Measurements from ENCODE around the gene RNASE11.
"Not testable (repeated sequence)": the region's sequence is repeated elsewhere in the genome, so short reads cannot be mapped to it uniquely, and the experiment has no call there.

The RNASE11 gene

GRCh38 chr14:20572382-20572990, 15.3 kb downstream of the RNASE11 start:
- ATAC-seq; H3K27me3 Mint-ChIP-seq; DNase-seq; H3K4me3 Mint-ChIP-seq; H3K27ac Mint-ChIP-seq; H3K36me3 Mint-ChIP-seq (ENCODE audit: low read depth); H3K4me1 Mint-ChIP-seq: not testable (repeated sequence)
- peaks cover 10% of the 10 kb centered on the region for H3K9me3 Mint-ChIP-seq

DNA sequence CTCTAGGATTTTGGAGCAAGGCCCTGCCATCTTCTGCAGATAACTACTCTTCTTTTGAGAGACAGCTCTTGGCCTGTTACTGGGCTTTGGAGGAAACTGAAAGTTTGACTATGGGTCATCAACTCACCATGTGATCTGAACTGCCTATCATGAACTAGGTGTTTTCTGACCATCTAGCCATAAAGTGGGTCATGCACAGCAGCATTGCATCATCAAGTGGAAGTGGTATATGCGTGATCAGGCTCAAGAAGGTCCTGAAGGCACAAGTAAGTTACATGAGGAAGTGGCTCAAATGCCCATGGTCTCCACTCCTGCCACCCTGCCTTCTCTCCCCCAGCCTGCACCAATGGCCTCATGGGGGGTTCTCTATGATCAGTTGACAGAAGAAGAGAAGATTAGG, 17.1 kb downstream of the RNASE11 start:
- H3K27ac Mint-ChIP-seq; H3K27me3 Mint-ChIP-seq; H3K4me3 Mint-ChIP-seq; ATAC-seq; H3K36me3 Mint-ChIP-seq (ENCODE audit: low read depth); DNase-seq; H3K4me1 Mint-ChIP-seq: not testable (repeated sequence)
- H3K9me3 Mint-ChIP-seq, result peaks cover 10% of the 10 kb centered on the region

GRCh38 chr14:20569865-20570264, 17.9 kb downstream of the RNASE11 start:
- H3K4me3 Mint-ChIP-seq; DNase-seq; H3K4me1 Mint-ChIP-seq; H3K36me3 Mint-ChIP-seq (ENCODE audit: low read depth); H3K27ac Mint-ChIP-seq; ATAC-seq; H3K27me3 Mint-ChIP-seq: not testable (repeated sequence)
- H3K9me3 Mint-ChIP-seq, result peaks cover 10% of the 10 kb centered on the region

DNA sequence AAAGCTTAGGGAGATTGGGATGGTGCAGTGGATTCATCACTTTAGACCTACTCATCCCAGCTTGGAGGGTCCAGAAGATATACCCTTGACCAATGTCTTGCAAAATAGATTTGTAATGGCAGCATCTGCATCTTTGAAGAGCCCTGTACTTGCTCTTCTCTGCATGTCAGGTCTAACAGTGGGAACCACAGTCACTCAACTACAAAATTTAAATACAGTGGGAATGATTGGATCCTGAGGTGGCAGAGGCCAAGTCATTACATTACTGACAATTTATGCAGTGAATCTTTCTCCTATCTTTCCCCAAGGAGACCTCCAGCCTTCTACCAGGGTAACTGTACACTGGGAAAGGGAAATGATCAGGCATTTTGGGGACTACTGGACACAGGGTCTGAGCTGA, 18.7 kb downstream of the RNASE11 start:
- H3K36me3 Mint-ChIP-seq (ENCODE audit: low read depth), result no peaks in the 10 kb centered on the region
- H3K4me3 Mint-ChIP-seq, result no peak overlapping the region
- DNase-seq (no peak), ATAC-seq (no peak)
- H3K9me3 Mint-ChIP-seq, result peaks cover 10% of the 10 kb centered on the region
- peaks cover 3% of the 10 kb centered on the region for H3K4me1 Mint-ChIP-seq
- no peaks in the 10 kb centered on the region for H3K27me3 Mint-ChIP-seq
- H3K27ac Mint-ChIP-seq, result no peak overlapping the region

- Mint-ChIP-seq H3K4me3 (no peak overlapping the region), H3K27me3 (peaks cover 3% of the 10 kb centered on the region), H3K4me1 (peaks cover 3% of the 10 kb centered on the region), H3K36me3 (ENCODE audit: low read depth) (no peaks in the 10 kb centered on the region), H3K9me3 (peaks cover 10% of the 10 kb centered on the region), H3K27ac (no peak overlapping the region)
- ATAC-seq, result no peak
- no peak for DNase-seq
These were observed 19.4 kb downstream of the RNASE11 start for GRCh38 chr14:20568393-20568792.

DNA sequence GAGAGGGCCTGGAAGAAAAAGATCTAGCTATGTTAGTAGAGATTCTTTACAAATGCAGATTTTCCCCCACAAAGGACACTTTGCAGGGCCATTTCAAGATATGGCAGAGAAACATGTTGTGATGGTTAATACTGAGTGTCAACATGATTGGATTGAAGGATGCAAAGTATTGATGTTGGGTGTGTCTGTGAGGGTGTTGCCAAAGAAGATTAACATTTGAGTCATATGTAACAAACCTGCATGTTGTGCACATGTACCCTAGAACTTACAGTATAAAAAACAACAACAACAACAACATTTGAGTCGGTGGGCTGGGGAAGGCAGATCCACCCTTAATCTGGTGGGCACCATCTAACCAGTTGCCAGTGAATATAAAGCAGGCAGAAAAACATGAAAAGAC, 20.6 kb downstream of the RNASE11 start:
- H3K27ac Mint-ChIP-seq; H3K27me3 Mint-ChIP-seq; DNase-seq; ATAC-seq; H3K4me1 Mint-ChIP-seq; H3K4me3 Mint-ChIP-seq; H3K36me3 Mint-ChIP-seq (ENCODE audit: low read depth): not testable (repeated sequence)
- peaks cover 10% of the 10 kb centered on the region for H3K9me3 Mint-ChIP-seq

DNA sequence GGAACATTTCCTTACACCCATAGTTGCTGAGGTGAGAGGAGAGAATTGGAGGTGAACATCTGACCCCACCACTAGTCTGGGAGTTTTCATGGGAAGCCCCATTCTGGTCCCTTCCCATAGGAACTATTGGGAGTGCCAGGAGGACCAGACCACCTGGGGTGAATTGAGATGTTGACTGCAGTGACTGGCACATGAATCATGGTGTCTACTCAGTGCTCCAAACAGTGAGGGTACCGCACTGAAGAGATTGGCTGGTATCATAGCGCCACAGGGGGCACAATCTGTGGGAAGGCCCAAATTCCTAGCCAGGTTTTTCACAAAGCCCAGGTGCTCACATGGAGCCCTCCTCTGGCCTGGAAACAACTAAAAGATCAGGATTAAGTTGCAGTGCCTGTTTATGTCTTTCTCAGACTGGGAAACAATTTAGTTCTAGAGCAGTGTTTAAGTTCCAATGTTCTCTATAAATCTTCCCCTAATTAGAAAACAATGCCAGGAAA, 23.3 kb downstream of the RNASE11 start:
- Mint-ChIP-seq H3K4me3 (no peak overlapping the region), H3K27me3 (peaks cover 3% of the 10 kb centered on the region), H3K27ac (no peak overlapping the region), H3K9me3 (peaks cover 10% of the 10 kb centered on the region), H3K4me1 (peaks cover 3% of the 10 kb centered on the region), H3K36me3 (ENCODE audit: low read depth) (no peaks in the 10 kb centered on the region)
- ATAC-seq (no peak), DNase-seq (no peak)

DNA sequence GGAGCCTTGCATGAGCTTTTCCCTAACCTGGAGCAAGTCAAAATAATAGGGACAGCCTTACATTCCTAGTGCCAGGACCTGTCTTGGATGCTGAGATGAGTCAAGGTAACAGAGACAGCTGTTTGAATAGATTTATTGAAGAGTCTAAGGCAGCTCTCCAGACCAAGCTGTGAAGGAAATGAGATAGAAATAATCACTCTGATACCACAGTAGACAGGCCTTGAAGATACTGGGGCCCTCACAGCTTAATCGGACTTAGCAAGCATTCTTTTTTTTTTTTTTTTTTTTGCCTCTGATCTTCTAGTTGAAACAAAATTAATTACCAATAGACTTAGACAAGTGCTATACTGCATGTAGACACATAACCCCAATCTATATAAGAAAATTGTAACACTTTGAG, 23.8 kb downstream of the RNASE11 start:
- Mint-ChIP-seq H3K4me3 (no peak overlapping the region), H3K4me1 (peaks cover 3% of the 10 kb centered on the region), H3K9me3 (peaks cover 10% of the 10 kb centered on the region), H3K27me3 (peaks cover 6% of the 10 kb centered on the region), H3K36me3 (ENCODE audit: low read depth) (no peaks in the 10 kb centered on the region), H3K27ac (no peak overlapping the region)
- ATAC-seq (no peak), DNase-seq (no peak)

- Mint-ChIP-seq H3K4me3 (no peak within 1 kb of the TSS), H3K9me3 (no peaks in the 10 kb centered on the region), H3K27ac (no peak within 1 kb of the TSS), H3K4me1 (no peaks in the 10 kb centered on the region), H3K27me3 (peaks cover 11% of the 10 kb centered on the region), H3K36me3 (ENCODE audit: low read depth) (no peaks in the 10 kb centered on the region)
- no peak for DNase-seq
- no peak for ATAC-seq
These were observed 26.8 kb downstream of the RNASE11 start, which contains the start of gene RNASE9 for GRCh38 chr14:20560961-20561360. RNASE9 (minus strand) TSS chr14:20561047.

DNA sequence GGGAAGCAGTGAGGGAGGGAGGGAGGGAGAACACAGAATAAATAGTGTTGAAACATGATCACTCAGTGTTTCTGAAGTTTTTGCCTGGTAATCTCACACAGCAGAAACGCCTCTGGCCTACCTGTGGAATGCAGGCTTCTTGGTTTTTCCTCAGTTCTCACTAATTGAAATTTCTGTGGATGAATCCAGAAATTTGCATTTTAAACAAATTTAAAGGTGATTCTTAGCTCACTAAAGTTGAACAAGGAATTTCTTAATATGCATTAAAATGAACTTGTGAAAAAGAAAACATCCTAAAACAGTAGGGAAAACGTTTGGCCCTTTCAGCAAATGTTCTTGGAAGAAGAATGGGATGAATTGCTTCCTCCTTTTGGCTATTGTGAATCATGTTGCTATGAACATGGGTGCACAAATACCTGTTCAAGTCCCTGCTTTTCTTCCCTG, 28.3 kb downstream of the RNASE11 start:
- Mint-ChIP-seq H3K27ac (no peak overlapping the region), H3K4me1 (no peaks in the 10 kb centered on the region), H3K9me3 (no peaks in the 10 kb centered on the region), H3K27me3 (peaks cover 11% of the 10 kb centered on the region), H3K4me3 (no peak overlapping the region), H3K36me3 (ENCODE audit: low read depth) (no peaks in the 10 kb centered on the region)
- DNase-seq (no peak), ATAC-seq (no peak)

- Mint-ChIP-seq H3K4me3 (no peak overlapping the region), H3K27ac (no peak overlapping the region), H3K4me1 (no peaks in the 10 kb centered on the region), H3K36me3 (ENCODE audit: low read depth) (no peaks in the 10 kb centered on the region), H3K27me3 (peaks cover 8% of the 10 kb centered on the region), H3K9me3 (no peaks in the 10 kb centered on the region)
- ATAC-seq, result no peak
- DNase-seq, result no peak
These were observed 30.6 kb downstream of the RNASE11 start for GRCh38 chr14:20557212-20557542.

GRCh38 chr14:20556500-20557211, 31.1 kb downstream of the RNASE11 start:
- H3K27me3 Mint-ChIP-seq, result peaks cover 8% of the 10 kb centered on the region
- H3K27ac Mint-ChIP-seq, result no peak overlapping the region
- no peaks in the 10 kb centered on the region for H3K9me3 Mint-ChIP-seq
- no peak overlapping the region for H3K4me3 Mint-ChIP-seq
- DNase-seq, result no peak
- no peaks in the 10 kb centered on the region for H3K36me3 Mint-ChIP-seq (ENCODE audit: low read depth)
- no peak for ATAC-seq
- no peaks in the 10 kb centered on the region for H3K4me1 Mint-ChIP-seq

GRCh38 chr14:20555845-20556244, 32.0 kb downstream of the RNASE11 start:
- DNase-seq, result no peak
- no peaks in the 10 kb centered on the region for H3K36me3 Mint-ChIP-seq (ENCODE audit: low read depth)
- no peak overlapping the region for H3K4me3 Mint-ChIP-seq
- H3K27me3 Mint-ChIP-seq, result peaks cover 8% of the 10 kb centered on the region
- no peaks in the 10 kb centered on the region for H3K4me1 Mint-ChIP-seq
- no peaks in the 10 kb centered on the region for H3K9me3 Mint-ChIP-seq
- ATAC-seq, result no peak
- no peak overlapping the region for H3K27ac Mint-ChIP-seq

GRCh38 chr14:20553024-20553423, 34.8 kb downstream of the RNASE11 start:
- peaks cover 3% of the 10 kb centered on the region for H3K27me3 Mint-ChIP-seq
- no peak overlapping the region for H3K4me3 Mint-ChIP-seq
- no peaks in the 10 kb centered on the region for H3K36me3 Mint-ChIP-seq (ENCODE audit: low read depth)
- H3K4me1 Mint-ChIP-seq, result no peaks in the 10 kb centered on the region
- H3K27ac Mint-ChIP-seq, result no peak overlapping the region
- DNase-seq (no peak), ATAC-seq (no peak)
- no peaks in the 10 kb centered on the region for H3K9me3 Mint-ChIP-seq

- no peaks in the 10 kb centered on the region for H3K9me3 Mint-ChIP-seq
- H3K4me3 Mint-ChIP-seq, result no peak overlapping the region
- H3K36me3 Mint-ChIP-seq (ENCODE audit: low read depth), result no peaks in the 10 kb centered on the region
- H3K27ac Mint-ChIP-seq, result no peak overlapping the region
- DNase-seq, result no peak
- ATAC-seq, result no peak
- no peaks in the 10 kb centered on the region for H3K27me3 Mint-ChIP-seq
- no peaks in the 10 kb centered on the region for H3K4me1 Mint-ChIP-seq
These were observed 36.2 kb downstream of the RNASE11 start for GRCh38 chr14:20551606-20552005.
